ENCODE data around the gene SAMD1.

SAMD1 gene

DNA sequence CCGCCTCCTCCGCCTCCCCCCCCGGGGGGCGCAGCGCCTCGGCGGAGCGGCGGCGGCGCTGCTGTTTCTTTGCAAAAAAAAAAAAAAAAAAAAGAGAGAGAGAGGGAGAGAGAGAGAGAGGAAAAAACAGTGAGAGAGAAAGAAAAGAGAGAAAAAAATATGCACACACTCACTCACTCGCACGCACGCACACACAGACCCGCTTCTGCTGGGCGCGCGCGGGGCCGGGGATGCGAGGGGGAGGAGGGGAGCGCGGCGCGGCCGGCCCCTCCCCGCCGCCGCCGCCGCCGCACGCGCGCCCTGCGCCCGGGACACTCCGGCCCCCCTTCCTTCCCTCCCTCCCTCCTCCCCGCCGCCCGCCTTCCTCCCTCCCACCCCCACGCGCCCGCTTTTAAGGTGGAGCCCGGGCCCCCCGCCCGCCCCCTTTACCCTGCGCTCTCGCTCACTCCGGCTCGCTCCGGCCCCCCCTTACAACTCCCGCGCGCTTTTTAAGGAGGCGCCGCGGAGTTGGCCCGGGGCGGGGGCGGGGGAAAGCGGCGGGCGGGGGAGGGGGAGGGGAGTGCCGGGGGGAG is at the start of gene SAMD1:
Gene SAMD1 (minus strand): TSS at position 243 of the 572 bp plus-strand sequence.
- H4K20me1 ChIP-seq = peaks cover 9 to 32% (median 20%) of the 10 kb centered on the region in 11 experiments; a peak in 19 of 22 replicates
- peak within 1 kb of the TSS; percentile 77 to 91 (median 86) for H3K27ac ChIP-seq
- peak within 1 kb of the TSS; percentile 68 to 88 (median 79) for H3K4me3 ChIP-seq
- TF ChIP-seq Cebpa-rat (IDR thresholded peaks at IDR 0.05) = no peak
- peaks cover 11 to 21% (median 15%) of the 10 kb centered on the region in 11 experiments for H3K9me3 ChIP-seq (replicated peaks in 1 of 11)
- peak within 1 kb of the TSS; percentile 87 to 97 (median 95) for H3K4me2 ChIP-seq
- peak within 1 kb of the TSS; percentile 77 to 92 (median 86) for H3K9ac ChIP-seq
- H3K4me1 ChIP-seq = peaks cover 22 to 35% (median 26%) of the 10 kb centered on the region in 10 experiments
- no peaks in the 10 kb centered on the region for H3K27me3 ChIP-seq
- peaks cover 32 to 62% (median 56%) of the 10 kb centered on the region in 11 experiments for H3K36me3 ChIP-seq

DNA sequence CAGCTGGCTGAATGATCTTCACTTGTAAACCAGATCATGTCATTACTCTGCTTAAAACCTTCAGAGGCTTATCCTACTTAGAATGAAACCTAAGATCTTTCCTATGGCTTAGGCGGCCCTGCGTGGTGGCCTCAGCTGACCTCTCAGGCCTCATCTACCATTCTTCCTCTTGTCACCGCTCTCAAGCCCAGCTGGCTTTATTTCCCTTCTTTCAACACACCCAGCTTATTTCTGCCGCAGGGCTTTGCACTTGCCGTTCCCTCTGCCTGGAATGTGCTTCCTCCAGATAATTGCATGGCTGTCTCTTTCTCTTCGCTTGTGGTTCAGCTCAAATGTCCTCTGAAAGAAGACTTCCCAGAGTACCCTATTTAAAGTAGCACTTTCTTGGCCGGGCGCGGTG is 49.4 kb upstream of the SAMD1 start:
- no peak for TF ChIP-seq Cebpa-rat (IDR thresholded peaks at IDR 0.05)
- Histone ChIP-seq H3K4me3 (no peak overlapping the region; a peak in 1 of 20 replicates), H3K4me2 (peak overlapping the region in 9 of 11 experiments; percentile 2 to 90 (median 21); a peak in 14 of 22 replicates)

DNA sequence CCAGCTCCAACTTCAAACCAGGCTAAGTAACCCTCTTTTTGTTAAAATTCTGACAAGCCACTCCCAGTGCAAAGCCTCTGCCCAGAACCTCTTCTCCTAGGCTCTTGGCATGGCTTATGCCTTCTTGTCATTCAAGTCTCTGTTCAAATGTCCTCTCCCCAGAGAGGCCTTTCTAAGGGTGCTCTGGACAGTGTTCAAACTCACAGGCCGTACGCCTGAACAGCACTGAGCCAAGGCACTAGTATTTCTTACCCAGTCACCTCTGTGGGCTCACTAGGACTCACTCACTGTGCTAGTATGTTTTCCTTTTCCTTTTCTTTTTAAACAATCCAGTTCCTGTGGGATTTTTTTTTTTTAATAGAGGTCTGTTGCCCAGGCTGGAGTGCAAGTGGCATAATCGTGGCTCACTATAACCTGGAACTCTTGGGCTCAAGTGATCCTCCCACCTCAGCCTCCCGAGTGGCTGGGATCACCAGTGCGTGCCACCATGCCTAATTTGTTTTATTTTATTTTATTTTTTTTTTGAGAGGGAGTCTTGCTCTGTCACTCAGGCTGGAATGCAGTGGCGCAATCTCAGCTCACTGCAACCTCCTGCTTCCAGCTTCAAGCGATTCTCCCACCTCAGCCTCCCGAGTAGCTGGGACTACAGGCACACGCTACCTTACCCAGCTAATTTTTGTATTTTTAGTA is 48.2 kb upstream of the SAMD1 start:
- TF ChIP-seq Cebpa-rat (IDR thresholded peaks at IDR 0.05) = no peak
- Histone ChIP-seq H3K27me3 (no peaks in the 10 kb centered on the region), H3K9ac (peak overlapping the region; percentile 82 to 96 (median 88); a peak in 20 of 22 replicates), H3K36me3 (peaks cover 0 to 15% (median 6%) of the 10 kb centered on the region in 11 experiments; a peak in 6 of 22 replicates), H3K4me2 (peak overlapping the region; percentile 75 to 92 (median 86)), H4K20me1 (peaks cover 0 to 22% (median 6%) of the 10 kb centered on the region in 11 experiments; a peak in 14 of 22 replicates), H3K9me3 (replicated peaks in 1 of 11) (no peaks in the 10 kb centered on the region), H3K4me3 (peak overlapping the region in 6 of 10 experiments; percentile 79 to 87 (median 82); a peak in 10 of 20 replicates), H3K27ac (peak overlapping the region in 7 of 11 experiments; percentile 4 to 93 (median 19); a peak in 7 of 22 replicates), H3K4me1 (peaks cover 45 to 76% (median 59%) of the 10 kb centered on the region in 10 experiments)

More for the DNA sequence above, 49.4 kb upstream of the SAMD1 start:
- peak overlapping the region in 3 of 11 experiments; percentile 14 to 62 (median 45); a peak in 3 of 22 replicates for H3K27ac ChIP-seq
- no peaks in the 10 kb centered on the region for H3K27me3 ChIP-seq
- H3K4me1 ChIP-seq = peaks cover 36 to 70% (median 48%) of the 10 kb centered on the region in 10 experiments
- H3K9ac ChIP-seq = peak overlapping the region in 7 of 11 experiments; percentile 42 to 92 (median 47); a peak in 12 of 22 replicates
- H4K20me1 ChIP-seq = peaks cover 0 to 16% (median 7%) of the 10 kb centered on the region in 11 experiments; a peak in 13 of 22 replicates
- H3K36me3 ChIP-seq = peaks cover 0 to 6% (median 0%) of the 10 kb centered on the region in 11 experiments; a peak in 1 of 22 replicates
- H3K9me3 ChIP-seq (replicated peaks in 1 of 11) = no peaks in the 10 kb centered on the region

DNA sequence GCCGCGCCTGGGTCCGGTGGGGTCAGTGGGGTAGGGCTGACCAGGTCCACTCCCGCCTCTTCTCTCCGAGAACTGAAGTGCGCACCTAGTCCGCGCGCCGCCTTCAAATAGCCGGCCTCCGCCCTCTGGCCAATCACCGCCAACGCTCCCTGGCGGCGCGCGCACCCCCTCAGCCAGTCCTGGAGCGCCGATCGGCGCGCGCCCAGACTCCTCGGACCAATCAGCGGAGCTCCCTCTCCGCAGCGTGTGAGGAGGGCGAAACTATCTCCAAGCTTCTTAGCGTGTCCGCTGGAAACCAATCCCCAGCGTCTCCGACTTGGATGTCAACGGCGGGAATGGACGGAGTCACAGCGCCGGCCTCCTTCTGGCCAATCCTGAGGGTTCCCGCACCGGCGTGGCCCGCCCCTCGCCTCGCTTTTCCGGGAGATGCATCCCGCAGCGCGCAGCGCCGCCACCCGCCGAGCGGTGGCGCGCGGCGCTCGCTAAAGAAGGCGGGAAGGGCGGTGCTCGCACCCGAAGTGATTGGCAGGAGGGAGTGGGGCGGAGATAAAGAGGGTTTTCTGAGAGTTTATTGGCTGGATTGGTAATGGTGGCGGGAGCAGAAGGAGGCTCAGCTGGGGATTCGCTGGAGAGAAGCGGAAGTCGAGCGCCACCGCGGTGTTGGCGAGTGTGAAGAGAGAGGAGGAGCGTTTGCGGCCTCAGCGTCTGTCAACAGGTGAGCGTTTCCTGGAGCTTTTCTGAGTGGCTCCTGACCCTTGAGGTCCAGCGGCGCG is 46.1 kb upstream of the SAMD1 start, which contains the start of gene ASF1B:
Gene ASF1B (minus strand): TSS at position 81 of the 773 bp plus-strand sequence. CDS start 133 bp downstream, outside the sequence.
- peaks cover 0 to 24% (median 0%) of the 10 kb centered on the region in 11 experiments; a peak in 11 of 22 replicates for H4K20me1 ChIP-seq
- H3K9ac ChIP-seq = peak within 1 kb of the TSS; percentile 82 to 96 (median 89)
- H3K4me3 ChIP-seq = peak within 1 kb of the TSS; percentile 76 to 88 (median 82)
- H3K36me3 ChIP-seq = peaks cover 0 to 32% (median 21%) of the 10 kb centered on the region in 11 experiments; a peak in 15 of 22 replicates
- no peaks in the 10 kb centered on the region for H3K27me3 ChIP-seq
- peak within 1 kb of the TSS; percentile 83 to 93 (median 89) for H3K27ac ChIP-seq
- no peaks in the 10 kb centered on the region for H3K9me3 ChIP-seq (replicated peaks in 1 of 11)
- TF ChIP-seq Cebpa-rat (IDR thresholded peaks at IDR 0.05) = no peak
- peaks cover 47 to 83% (median 70%) of the 10 kb centered on the region in 10 experiments for H3K4me1 ChIP-seq
- peak within 1 kb of the TSS; percentile 91 to 99 (median 98) for H3K4me2 ChIP-seq

GRCh38 chr19:14135985-14136508 is 45.5 kb upstream of the SAMD1 start:
- TF ChIP-seq Cebpa-rat (IDR thresholded peaks at IDR 0.05) = no peak
- peak overlapping the region in 10 of 11 experiments; percentile 1 to 87 (median 80); a peak in 19 of 22 replicates for H3K27ac ChIP-seq
- peaks cover 0 to 24% (median 0%) of the 10 kb centered on the region in 11 experiments; a peak in 9 of 22 replicates for H4K20me1 ChIP-seq
- H3K4me1 ChIP-seq = peaks cover 48 to 83% (median 71%) of the 10 kb centered on the region in 10 experiments
- H3K27me3 ChIP-seq = no peaks in the 10 kb centered on the region
- H3K4me2 ChIP-seq = peak overlapping the region; percentile 91 to 99 (median 98)
- peaks cover 0 to 34% (median 24%) of the 10 kb centered on the region in 11 experiments; a peak in 15 of 22 replicates for H3K36me3 ChIP-seq
- peak overlapping the region; percentile 60 to 88 (median 78) for H3K4me3 ChIP-seq
- no peaks in the 10 kb centered on the region for H3K9me3 ChIP-seq (replicated peaks in 1 of 11)
- peak overlapping the region; percentile 72 to 89 (median 85) for H3K9ac ChIP-seq

- H3K4me1 ChIP-seq = peaks cover 52 to 83% (median 74%) of the 10 kb centered on the region in 10 experiments
- peak overlapping the region; percentile 91 to 99 (median 98) for H3K4me2 ChIP-seq
- no peaks in the 10 kb centered on the region for H3K27me3 ChIP-seq
- no peaks in the 10 kb centered on the region for H3K9me3 ChIP-seq (replicated peaks in 1 of 11)
- peaks cover 0 to 24% (median 0%) of the 10 kb centered on the region in 11 experiments; a peak in 9 of 22 replicates for H4K20me1 ChIP-seq
- H3K4me3 ChIP-seq = peak overlapping the region; percentile 60 to 88 (median 78)
- H3K27ac ChIP-seq = peak overlapping the region in 10 of 11 experiments; percentile 1 to 87 (median 80); a peak in 18 of 22 replicates
- peaks cover 0 to 36% (median 30%) of the 10 kb centered on the region in 11 experiments; a peak in 15 of 22 replicates for H3K36me3 ChIP-seq
- no peak for TF ChIP-seq Cebpa-rat (IDR thresholded peaks at IDR 0.05)
- peak overlapping the region; percentile 72 to 89 (median 85) for H3K9ac ChIP-seq
These were observed 44.8 kb upstream of the SAMD1 start for GRCh38 chr19:14135355-14135754.

DNA sequence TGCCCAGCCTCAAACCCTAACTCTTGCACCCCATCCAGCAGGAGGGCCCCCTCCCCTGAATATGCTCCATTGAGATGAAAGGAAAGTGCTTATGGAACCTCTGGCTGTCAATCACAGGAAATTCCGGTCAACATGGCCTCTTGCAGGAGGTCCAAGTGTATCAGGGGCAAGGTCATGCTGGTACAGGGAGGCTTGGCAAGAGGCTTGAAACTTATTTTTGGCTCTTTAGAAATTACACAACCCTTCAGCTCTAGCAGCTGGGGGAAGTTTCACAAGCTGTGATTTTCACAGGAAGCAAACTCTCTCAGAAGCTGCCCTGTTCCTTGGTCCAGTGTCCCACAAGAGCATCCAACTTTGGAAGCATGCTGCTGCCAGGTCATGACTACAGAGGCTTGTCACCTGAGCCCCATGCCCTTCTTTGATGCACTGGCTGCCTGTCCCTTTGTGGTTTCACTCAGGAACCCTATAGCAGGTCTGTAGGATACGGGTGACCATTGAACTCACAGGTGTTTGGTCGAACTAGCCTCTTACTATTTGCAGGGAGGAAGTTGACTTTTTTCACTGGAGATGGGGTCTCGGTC is 37.5 kb upstream of the SAMD1 start:
- H3K4me1 ChIP-seq = peaks cover 18 to 75% (median 64%) of the 10 kb centered on the region in 10 experiments; a peak in 19 of 20 replicates
- no peaks in the 10 kb centered on the region for H3K9me3 ChIP-seq (replicated peaks in 1 of 11)
- H3K27ac ChIP-seq = peak overlapping the region; percentile 52 to 87 (median 79)
- peak overlapping the region in 6 of 10 experiments; percentile 15 to 53 (median 36); a peak in 8 of 20 replicates for H3K4me3 ChIP-seq
- H3K9ac ChIP-seq = peak overlapping the region; percentile 13 to 77 (median 67); a peak in 19 of 22 replicates
- peak overlapping the region; percentile 3 to 99 (median 88); a peak in 20 of 22 replicates for H3K4me2 ChIP-seq
- peaks cover 0 to 9% (median 0%) of the 10 kb centered on the region in 11 experiments; a peak in 2 of 22 replicates for H4K20me1 ChIP-seq
- H3K36me3 ChIP-seq = peaks cover 0 to 99% (median 84%) of the 10 kb centered on the region in 11 experiments; a peak in 19 of 22 replicates
- H3K27me3 ChIP-seq = no peaks in the 10 kb centered on the region
- peak; percentile 21 to 86 (median 69); a peak in 14 of 22 replicates for TF ChIP-seq Cebpa-rat (IDR thresholded peaks at IDR 0.05)
